NCI-H2196 treated with DMSO at 0.1 percent for 48 hours (cell line): Measurements from ENCODE around the gene ERO1A.

ENCODE experiments used
- DNase-seq: peaks from one replicate; lab custom pipeline; 2025; ENCODE audit not compliant: unreplicated experiment; lab: John Stamatoyannopoulos, UW

Gene ERO1A

DNA sequence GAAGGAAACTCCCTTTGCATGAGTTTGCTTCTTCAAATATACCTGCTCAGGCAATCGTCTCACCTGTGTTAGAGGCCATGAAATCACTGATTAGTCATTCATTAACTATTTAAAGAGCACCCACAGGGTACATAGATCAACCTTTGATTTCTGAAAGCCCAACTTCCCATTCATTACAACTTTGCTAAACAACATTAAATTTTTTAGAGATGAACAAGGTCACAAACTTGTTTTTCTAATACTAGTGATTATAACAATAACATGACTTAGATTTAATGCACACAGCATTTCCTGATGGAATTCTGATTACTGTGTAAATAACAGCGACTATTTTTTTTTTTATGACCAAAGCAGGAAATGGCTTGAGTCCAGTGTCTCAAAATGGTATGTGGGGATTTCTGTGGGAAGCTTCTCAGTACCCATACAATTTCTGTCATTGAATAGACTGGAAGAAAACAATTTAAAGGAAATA, 5.4 kb upstream of the ERO1A start:
- DNase-seq: no peak

DNA sequence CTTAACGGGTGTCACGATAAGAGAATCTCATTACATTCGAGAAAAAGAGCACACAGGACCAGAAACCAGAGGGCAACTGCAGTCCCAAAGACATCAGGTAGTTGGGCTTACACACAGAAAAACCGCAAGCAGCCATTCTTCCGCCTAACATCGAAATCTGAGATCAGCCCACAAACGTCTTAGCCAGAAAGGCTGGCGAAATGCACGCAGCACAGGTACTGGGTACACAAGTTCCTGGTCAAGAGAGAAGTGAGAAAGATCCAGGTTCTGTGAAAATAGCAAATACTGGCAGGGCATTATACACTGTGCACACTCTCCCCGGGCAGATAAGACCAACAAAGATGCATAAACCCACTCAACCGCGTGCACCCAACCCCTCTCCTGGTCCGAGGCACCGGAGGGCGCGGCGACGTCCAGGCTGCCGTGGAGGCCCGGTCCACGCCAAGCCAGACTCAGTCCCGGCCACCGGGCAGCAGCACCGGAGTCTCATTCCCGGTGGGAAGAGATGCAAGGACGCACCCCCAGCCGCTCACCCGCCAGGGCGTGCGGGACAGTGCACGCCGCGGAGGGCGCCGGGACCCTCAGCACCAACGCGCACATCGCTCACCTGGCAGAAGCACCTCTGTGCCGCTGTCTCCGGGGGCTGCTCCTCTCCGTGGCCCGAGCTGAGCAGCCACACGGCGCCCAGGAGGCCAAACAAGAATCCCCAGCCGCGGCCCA, 437 bp downstream of the ERO1A start:
- DNase-seq: no peak

DNA sequence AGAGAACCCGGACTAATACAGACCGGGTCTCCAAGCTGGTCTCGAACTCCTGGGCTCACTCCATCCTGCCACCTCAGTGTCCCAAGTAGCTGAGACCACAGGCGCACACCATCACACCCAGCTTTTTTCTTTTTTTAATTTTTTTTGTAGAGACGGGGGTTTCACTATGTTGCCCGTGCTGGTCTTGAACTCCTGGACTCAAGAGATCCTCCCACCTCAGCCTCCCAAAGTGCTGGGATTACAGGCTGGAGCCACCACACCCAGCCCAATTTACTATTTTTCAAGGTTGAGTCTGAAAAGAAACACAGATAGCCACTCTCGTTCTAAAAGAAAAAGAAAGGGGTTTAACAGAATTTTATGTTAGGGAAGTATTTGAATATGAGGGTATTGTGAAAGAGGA, 1.8 kb downstream of the ERO1A start:
- no peak for DNase-seq

DNA sequence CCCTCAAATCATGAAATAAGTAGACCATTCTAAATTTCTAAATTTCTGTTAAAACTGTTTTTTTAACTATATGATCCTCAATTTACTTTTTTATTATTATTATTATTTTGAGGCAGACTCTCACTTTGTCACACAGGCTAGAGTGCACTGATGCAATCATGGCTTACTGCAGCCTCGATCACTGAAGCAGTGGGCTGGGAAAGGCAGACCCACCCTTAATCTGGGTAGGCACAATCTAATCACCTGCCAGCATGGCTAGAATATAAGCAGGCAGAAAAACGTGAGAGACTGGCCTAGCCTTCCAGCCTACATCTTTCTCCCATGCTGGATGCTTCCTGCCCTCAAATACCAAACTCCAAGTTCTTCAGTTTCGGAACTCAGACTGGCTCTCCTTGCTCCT, 2.3 kb downstream of the ERO1A start:
- no peak for DNase-seq

DNA sequence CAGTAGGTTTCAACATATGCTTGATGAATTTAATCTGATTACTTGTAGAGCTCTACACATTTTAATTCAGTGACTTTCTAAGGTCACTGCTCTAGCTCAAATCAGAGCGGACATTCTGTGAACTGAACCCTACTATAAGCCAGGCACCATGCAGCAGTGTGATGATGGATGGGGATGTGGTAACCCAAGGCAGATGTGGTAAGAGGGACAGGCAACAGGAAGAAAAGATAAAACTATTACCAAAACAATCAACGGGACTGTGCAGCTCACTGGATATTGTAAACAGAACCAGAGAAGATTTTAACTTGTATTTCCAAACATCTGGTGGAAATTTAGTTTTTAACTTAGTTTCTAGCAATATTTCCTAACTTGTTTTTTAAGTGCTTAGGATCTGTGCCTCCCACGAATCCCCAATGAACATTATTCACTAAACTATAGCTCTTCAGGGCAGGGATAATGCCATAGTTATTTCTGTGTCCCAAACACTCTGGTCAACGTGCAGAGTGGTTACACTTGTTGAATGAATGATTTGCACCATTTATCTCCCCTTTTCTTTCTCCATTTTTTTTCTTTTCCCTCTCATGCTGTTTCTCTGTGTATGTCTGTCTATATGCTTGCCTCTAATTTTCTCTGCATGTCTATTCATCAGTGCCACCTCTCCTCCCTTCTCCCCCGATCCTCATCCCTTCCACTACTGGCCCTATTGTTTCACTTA, 3.0 kb downstream of the ERO1A start:
- no peak for DNase-seq

DNA sequence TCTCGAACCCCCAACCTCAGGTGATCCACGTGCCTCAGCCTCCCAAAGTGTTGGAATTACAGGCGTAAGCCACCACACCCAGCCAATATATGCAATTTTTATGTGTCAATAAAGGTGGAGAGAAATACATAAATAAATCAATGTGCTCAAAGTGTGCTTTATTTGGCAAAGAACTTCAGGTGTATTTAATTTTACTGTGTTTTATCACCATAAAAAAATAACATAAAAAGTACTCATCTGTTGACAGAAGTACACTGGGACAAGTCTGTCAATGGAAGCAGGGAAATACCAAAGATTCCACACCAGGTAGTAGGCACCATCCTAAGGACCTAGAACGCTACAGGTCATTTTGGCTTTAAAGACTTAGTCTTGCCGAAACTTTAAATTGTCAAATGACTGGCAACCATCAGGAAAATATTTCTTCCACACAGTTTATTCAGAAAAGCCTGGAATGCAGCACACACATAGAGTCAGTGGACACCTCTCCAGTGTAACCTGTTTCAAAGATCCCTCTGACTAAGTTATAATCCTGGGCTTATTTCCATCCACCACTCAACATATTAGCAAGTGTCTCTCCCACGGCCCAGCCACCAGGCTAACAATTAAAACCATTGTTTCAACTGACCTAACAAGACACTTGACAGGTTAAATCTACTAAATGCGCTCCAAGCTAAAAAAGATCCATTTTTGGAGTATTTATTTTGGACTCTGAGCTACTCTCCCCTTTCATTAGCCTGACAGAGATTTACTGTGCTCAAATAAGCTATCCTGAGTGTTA, 4.2 kb downstream of the ERO1A start:
- DNase-seq: no peak

DNA sequence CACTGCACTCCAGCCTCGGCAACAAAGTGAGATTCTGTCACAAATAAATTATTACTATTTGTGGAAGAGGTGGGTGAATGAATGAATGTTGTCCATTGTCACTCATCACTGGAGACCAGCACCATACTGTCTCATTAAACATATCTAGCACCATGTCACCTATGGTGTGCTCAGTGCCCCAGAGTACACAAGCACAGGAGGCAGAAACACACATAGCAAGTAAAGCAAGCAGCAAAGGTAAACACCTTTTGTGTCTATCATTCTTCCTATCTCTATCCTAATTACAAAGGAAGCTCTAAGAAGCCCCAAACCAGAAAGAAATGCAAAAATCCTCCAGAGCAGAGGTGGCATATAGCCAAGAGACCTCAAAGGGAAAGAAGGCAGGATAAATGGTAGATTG, 9.2 kb downstream of the ERO1A start:
- no peak for DNase-seq

DNA sequence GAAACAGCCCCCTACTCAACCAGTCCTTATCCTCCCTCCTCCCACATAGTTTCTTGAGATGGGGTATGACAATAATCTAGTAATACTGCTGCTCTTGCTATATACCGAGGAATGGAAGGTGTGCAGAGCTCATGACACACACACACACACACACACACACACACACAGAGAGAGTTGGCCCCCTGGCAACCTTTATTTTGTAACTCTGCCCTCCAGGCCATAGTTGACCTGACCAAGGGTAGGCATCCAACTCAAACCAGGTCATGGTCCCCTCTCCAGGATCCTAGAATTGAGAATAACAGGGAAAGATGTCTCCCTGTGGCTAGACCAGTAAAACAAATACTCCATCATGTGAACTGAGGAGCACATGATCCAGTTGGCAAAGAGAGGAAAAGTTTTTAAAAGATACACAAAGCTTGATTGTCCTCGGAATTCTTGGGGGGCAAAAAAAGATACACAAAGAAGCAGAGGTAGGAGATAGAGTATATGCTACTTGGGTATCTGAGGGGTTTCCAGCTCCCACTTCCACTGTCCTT, 11.3 kb downstream of the ERO1A start:
- DNase-seq: no peak

DNA sequence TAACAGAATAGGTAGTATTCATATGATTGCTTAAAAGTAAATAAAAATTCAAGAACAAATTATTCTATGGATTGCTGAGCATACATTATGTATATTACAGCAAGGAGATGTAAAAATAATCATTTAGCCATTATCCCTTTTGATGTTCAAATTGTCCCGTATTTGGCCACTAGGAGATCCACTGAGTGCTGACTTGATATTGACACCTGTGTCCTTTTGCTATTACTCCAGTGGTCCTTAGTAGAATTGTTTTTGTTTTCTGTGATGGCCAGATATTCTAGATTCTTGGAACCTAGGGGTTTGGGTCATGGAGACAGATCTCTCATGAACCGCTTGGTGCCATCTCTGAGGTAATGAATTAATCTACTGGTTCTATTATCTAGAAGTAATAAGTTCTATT, 16.8 kb downstream of the ERO1A start:
- DNase-seq: no peak

DNA sequence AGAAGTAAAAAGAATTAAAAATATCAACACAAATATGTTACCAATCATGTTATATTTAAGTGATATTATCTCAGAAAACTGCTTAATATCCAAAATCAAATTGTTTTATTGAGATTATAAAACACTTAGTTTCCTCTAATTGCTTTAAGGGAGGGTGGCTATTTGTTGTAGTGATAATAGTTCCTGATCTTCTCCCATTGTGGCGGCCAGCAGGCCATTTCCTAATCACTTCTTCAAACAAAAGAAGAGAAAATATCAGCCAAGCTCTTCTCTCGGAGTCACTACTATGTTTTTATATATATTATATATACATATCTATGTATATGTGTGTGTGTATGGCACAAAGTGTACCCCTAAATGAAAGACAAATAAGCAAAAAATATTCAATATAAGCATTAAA, 31.5 kb downstream of the ERO1A start:
- DNase-seq: no peak

DNA sequence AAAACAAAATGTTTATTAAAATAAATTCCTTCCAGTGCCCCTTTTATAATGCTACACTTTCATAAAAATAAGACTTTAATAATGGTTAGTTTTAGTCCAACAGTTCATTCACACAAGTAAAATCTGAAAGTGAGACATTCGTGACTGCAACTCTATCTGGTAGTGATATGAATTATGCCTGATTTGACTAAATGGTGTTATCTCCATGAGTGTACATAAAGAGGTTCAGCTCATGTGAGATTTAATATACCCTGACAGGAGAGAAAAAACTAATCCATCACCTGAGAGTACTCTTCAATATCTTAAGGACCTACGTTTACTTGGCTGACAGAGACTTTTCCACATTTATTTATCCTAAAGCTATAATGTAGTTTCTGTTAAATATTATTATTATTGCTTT, 34.0 kb downstream of the ERO1A start:
- DNase-seq: no peak

DNA sequence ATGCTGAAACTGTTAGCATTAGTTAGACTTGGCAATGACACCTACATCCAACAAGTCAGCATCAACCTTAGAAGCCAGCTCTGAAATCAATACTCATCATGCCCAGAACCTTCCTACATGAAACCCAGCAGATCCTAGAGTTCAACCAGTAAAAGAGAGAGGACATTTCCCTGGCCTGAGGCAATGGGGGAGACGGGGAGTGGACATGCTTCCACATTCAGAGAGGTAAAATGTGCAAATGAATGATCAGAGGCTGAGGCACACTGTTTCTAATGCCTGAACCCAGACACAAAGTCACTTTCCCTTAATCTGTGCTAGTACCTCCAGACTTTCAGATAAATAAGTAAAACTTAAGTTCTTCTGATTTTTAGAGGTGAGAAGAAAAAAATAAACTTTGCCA, 34.5 kb downstream of the ERO1A start:
- DNase-seq: no peak

DNA sequence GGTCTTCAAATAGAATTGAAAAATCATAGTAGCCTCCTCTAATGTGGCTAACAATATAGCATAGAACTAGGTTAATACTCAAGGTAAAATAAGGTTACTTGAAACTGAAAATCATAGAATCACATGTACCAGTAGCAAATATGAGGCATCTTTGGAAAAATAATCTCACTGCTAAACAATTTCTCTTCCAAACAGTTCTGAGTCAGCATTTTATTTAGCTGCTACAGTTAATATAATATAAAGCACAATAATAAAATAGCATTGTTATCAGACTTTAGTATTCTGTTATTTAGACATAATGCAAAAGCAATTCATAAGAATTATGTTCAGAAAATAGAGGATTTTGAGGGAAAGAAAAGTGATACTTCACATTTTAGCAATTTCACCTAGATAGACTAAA, 35.0 kb downstream of the ERO1A start:
- no peak for DNase-seq

DNA sequence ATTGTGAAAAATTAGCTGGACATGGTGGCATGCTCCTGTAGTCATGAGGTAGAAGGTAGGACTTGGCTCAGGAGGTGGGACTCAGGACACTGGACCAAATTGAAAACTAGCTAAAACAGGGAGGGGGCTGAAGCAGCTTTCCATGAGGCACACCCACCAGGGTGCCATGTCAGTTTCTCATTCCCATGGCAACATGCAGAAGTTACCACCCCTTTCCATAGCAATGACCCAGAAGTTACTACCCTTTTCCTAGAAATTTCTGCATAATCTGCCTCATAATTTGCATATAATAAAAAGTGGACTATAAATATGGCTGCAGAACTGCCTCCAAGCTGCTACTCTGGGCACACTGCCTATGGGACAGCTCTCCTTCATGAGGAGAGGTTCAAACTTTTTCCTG, 38.5 kb downstream of the ERO1A start:
- DNase-seq: no peak

DNA sequence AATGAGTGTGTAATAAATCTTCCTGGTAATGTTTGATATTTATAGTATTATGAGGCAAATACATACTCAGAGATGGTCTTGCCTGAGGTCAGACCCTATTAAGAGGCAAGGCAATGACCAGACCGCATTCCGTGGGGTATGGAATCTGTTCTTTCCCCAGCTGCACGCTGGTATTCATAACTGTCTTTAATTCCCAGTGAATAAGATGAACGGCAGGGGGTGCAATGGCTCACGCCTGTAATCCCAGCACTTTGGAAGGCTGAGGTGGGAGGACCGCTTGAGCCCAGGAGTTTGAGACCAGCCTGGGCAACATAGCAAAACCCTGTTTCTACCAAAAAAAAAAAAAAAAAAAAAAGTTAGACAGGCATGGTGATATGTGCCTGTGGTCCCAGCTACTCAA, 44.6 kb downstream of the ERO1A start:
- no peak for DNase-seq

DNA sequence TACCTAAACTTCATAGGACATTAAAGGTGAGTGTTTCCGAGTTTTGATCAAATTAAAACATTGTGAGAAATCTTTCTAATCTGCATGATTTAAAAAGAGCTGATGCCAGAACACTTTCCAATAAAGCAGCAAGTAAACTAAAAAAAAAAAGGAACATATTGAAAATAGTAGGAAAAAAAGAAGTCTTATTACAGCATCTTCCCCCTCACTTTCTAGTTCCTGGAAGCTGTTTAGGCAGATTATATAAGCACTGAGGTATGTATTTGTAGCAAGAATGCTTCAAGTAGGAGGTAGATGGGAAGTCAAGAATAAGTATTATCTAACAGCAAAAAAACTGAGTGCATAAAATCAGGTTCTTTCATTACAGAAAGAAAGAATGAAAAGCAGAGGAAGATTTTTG, 45.8 kb downstream of the ERO1A start:
- no peak for DNase-seq

DNA sequence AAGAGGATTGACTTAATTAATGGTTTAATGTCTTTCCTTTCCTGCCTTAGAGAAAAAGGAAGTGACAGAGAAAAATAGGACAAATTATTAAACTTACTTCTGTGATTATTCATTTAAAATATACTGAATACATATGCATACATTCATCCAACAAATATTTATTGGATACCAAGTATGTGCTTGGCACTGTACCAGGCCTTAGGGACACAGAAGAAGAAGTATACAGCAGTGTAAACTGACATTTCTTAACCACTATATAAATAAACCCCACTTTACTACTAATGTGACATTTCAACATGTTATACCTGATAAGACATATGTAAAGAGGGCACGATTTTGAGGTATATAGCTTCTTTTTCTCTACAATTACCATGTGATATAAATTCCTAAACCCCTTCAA, 53.6 kb downstream of the ERO1A start:
- DNase-seq: no peak

DNA sequence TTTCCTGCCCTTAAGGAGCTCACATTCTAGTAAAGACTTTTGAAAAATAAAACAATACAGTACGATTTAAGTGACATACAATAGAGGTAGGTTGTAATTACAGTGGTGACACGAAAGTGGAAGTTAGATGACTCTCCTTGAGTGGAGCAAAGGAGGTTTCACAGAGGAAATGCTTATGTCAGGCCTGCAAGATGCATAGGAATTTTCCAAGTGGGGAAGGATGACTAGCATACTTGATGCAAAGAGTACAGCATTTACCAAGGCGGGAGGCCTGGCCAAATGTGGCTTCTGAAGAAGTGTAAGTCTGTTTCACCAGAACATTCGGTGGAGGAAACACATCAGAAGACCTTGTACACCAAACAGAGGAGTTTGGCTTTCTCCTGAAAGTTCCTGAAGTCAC, 55.2 kb downstream of the ERO1A start:
- no peak for DNase-seq

DNA sequence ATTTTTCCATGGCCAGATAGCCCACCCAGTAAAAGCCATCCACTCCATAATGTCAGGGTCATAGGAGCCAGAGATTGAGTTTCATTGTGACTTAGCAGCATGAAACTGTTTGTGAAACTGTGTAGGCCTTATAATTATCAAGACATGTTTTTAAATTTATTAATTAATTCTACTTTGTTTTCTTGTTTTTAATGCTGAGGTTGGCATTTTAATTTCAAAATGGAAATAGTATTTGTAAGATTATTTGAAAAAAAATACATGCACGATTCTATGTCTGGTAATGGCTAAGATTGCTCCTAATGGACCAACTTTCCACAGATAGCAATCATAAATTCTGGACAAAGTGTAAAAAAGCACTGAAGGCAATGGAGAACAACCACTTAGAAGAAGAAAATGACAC, 75.7 kb downstream of the ERO1A start:
- DNase-seq: no peak

DNA sequence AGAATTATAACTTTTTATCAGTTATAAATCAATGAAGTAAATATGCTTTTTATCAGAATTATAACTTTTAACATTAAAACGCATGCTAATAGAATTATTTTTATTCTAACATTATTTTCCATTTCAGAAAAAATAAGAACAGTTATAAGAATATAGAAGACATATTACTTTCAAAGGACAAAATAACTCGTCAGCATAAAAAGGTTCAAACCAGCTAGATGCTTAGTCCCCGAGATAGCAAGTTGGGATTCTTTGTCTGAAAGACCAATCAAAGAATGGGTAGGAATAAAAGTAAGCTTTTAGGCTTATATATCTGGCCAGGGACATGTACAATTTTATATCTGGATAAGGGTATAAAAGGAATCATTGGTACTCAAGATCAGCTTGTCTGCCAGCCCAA, 76.8 kb downstream of the ERO1A start:
- no peak for DNase-seq

DNA sequence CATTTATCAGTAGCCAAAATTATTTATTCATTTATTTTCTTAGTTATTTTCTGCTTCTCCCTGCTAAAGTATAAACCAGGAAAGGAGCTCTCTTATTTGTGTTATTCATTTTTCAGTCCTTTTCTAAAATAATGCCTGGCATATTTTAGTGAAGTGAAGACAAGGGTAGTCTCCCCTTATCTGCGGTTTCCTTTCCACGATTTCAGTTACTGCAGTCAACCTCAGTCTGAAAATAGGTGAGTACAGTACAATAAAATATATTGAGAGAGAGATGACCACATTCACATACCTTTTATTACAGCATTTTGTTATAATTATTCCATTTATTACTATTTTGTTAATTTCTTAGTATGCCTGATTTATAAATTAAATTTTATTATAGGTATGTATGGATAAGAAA, 85.2 kb downstream of the ERO1A start:
- no peak for DNase-seq
